Stimulated activated CD8-positive, alpha-beta memory T cell treated with anti-CD3 and anti-CD28 coated beads, Interleukin-4, amount 100 ng/mL, for 24 hours (primary cell): ENCODE data around the gene PHACTR3.

ENCODE experiments used
- DNase-seq: peaks from one replicate; pipeline ENCODE4 v3.0.0-alpha.2; 2020; ENCODE audit warnings: low read depth

Gene PHACTR3

DNA sequence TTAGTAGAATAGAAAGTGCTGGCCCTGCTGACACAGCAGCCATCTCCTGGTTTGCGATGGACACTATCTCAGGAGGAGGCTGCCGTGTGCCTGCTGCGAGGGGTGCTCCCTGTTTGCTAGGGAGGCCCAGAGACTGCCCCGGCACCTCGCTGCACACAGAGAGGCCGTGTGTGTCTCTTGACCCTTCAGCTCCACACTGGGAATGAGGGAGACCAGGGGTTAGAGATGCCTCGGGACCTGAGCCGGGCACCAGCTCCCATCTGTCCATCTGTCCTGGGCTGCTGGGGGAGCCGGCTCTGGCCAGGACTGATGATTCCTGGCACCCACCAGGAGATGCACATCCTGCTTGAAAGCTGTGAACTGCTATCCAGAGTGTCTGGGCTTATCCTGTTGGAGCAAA is 18.2 kb downstream of the PHACTR3 start:
- no peak for DNase-seq

DNA sequence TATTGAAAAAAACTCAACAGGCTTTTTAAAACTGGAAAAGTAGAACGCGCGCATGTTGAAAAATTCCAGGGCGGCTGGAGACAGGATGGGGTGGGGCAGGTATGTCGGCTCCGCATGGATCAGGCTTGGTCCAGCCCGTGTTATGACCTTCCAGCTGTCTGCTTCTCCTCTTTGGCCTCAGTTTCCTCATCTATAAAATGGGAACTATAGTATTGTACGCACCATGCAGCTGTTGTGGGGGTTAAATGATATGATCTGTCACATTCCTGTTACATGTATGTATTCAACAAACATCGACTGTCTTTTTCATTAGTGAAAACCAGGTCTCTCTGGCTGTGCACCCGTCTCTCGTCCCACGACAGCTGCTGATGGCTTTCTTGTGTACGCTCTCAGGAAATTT is 18.8 kb downstream of the PHACTR3 start:
- no peak for DNase-seq

DNA sequence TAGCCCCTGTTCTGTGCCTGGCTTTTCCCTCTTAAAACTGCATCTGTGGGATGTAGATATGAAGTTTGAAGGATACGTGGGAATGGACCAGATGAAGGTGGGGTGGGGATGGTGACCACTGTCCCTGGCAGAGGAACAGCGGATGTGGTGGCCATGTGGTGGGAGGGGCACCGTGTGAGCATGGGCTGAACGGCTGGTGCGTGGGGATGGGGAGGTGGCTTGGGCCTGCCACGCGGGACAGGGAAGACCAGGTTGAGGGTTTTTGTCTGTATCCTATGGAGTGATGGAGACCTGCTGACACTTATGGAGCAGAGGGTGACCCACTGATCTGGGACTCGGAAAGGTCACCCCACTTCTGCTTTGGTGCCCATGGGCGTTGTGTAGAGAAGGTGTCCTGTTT is 19.2 kb downstream of the PHACTR3 start:
- DNase-seq = no peak

DNA sequence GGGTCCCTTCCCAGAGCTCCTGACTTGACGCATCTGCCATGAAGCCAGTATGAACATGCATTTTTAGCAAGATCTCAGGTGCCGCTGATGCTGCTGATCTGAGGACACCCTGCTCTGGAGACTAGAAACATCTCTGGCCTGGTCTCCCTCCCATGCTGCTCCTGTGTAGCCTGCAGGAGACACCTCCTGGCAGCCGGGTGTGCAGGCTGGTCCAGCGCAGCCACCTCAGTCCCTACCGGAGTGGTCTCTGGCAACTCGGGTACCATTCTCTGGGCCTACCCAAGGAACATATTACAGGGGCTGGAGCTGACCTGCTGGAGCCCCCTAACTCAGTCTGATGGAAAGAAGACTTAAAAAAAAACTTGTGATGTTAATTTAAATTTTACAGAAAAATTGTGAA is 20.1 kb downstream of the PHACTR3 start:
- DNase-seq = no peak

DNA sequence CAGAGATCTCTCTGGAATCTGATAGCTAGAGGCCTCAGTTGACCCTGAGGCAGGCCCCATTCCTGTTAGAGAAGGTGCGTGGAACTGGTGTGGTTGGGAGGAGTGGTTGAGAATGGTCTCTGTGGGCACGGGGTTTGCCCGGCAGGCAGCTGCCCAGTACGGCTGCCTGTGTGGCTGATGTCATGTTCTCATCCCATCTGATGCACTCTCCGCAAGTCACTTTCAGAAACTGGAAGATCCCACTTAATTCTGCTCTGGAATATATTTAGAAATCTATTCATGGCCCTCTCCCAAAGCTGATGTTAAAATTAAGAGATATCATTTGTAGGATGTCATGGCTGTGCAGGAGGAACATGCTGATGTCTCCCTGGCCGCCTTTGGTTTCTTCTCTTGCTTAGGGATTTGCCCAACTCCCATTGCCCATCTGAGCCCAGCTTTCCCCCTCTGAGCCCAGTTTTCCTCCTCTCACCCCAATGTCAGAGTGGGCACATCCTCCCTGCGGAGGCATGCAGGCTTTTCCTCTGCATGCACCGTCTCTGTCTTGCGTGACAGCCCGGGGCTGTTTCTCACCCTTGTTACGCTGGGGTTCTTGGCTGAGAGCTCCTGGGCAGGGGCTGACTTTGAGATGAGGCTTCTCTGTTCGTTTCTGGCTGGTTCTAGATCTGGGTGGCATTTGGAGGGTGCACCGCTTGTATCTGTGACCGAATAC is 21.0 kb downstream of the PHACTR3 start:
- DNase-seq = no peak

DNA sequence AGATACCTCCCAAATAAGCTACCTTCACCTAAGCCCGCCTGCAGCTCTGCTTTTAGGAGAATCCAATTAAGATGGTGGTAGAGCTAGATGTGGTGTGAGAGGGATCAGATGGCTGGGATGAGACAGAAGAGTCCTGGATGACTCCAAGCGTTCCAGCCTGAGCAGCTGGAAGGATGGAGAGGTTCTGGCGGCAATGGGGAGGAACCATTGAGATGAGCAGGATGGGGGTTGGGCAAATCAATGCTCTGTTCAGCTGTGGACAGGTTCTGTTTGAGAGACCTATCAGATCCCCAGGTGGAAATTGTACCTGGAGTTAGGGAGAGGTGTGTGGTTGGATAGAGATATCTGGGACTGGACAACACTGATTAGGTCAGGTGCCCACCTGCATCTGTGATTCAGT is 23.0 kb downstream of the PHACTR3 start:
- no peak for DNase-seq

DNA sequence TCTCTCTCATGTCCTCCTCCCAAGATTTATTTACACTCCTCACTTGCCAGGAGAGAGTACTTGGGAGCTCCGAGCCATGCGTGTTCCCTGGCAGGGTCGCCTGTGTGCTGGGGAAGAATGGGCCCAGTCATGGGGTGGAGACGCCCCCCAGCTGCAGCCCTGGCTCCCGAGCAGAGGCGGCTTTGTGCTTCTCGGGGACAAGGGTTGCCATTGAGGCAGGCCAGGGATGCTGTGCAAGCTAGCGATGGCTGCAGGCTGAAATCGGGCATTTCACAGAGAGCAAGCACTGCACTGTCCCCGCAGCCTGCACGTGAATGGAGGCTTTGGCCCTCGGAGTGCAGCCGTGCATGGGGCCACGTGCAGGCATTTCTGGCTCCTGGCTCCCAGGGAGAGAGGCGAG is 23.8 kb downstream of the PHACTR3 start:
- DNase-seq = no peak

DNA sequence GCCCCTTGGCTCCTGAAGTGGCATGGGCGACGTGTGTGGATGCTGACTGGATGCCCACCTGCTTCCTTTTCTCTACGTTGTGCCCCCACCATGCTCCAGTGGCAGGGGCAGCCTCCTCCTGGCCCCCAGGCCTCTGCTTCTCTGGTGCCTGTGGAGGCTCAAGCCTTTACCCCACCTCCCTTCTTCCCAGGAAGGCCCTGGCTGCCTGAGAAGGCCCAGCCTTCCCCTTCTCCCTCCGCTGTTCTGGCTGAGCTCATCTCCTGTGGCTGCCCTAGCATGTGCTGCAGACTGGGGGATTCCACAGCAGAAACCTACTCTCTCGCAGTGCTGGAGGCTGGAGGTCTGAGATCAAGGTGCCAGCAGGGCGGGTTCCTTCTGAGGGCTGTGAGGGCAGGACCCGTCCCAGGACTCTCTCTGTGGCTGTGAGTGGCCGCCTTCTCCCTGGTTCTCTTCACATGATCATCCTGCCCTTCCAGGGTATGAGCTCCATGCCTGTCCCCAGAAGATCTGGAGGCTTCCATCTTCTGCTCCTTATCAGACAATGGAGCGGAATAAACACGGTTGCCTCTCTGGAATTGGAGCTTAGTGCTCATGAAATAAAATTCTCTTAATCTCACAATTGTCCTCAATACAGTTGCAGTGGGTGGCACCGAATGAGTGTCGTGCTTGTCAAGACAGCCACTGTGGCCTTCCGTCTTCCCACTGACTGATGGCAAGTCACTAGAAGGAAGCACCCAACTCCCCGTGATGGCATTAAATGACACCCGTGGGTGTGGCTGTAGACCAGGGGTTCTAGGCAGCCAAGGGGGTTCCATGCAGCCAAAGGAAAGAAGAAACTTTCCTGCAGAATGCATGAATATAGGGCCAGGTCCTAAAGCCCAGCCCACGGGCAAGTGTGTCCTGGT is 25.1 kb downstream of the PHACTR3 start:
- DNase-seq = no peak

DNA sequence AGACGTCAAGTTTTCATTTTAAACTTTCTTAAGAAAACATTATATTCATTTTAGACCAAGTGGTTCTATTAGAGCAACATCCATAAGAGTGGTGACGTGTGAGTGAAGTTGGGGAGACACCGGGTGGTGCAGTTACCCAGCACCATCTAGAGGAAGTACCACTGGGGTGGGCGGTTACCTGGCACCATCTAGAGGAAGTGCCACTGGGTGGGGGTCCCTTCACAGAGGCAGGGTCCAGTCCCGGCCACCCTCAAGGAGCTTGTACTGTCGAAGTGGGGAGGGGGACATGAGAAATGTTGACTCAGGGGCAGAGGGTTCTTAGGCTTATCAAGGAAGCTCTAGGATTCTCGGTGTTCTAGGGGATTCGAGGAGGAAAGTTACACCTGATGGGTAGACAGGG is 26.2 kb downstream of the PHACTR3 start:
- no peak for DNase-seq

DNA sequence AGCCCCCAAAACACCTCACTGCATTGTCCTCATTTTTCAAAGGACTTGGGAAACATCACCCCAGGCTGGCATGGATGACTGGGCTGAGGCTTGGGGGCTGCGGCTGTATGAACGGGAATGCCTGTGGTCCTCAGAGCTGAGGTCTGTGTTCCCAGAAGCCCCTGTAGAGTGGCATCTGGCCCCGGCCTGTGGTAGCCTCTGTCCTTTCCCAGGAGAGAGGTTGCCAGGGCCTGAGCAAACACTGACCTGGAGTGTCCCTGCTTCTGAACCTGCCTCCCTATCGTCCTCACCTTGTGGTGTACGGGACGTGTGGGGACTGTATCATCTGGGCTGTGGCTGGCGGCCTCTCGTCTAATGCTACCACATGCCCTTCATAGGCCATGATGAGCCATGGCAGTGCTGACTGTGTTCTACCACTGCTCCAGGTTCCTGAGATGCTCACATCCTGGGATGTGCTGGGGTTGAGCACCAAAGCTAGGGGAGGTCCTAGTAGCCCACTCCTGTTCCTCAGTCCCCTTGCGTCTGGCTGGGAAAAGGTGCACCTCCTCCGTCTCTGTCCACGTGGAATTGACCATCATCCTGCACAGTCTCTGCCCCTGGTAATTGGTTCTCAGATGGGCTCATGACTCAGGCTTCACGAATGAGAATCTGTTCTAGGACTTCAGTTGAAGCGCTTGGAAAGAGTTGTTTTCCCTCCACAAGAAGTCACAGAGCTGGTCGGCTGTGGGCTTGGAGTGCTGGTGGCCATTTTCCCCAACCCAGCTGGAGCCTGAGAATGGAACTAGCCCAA is 27.6 kb downstream of the PHACTR3 start:
- no peak for DNase-seq

DNA sequence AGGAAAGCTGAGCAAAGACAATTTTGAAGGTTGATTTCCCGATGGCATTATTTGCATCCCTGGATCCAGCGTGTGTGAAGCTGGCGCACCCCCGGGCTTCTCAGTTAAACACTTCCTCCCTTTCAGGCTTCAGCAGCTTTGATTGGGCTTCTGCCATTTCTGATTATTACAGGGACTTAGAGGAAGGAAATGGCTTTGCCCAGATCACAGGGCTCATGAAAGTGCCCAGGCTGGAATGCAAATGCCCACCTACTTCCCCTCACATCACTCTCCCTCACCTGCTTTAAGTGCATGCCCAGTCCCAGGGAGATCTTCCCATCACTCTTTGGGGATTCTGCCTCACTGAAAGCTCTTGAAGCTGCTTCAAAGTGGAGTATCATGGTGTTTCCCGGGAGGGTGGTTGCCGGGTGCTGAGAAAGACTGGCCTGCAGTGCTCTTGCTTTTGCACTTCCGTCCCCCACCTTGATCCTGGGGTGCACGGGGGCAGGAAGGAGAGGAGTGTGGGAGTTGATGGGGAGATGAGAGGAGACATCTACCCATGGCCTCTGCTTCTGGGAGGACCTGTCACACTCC is 28.3 kb downstream of the PHACTR3 start:
- DNase-seq = no peak

DNA sequence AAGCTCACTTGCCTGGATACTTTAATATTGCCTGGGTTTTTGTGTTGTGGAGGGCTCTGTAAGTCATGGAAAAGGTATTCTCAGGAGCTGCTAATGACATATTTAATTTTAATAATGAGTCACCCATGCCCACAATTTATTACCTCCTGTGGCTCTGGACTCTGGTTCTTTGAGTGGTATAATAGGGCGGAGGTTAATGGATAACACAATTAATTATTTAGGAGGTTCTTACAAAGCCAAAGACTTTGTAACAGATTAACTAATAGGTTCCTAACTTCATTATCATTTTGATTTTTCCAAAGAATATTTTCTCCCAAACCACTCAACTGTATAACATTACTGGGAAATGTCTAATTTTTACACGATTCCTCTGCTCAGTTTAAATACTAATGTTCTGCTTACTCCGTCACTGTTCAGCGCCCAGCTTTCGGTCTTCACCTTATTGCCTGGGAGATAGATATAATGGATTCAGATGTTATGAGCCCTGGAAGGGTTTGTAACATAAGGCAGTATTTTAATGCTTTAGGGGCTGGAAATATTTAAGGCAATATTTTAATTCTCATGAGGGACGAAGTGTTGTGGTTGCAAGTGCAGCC is 29.4 kb downstream of the PHACTR3 start:
- no peak for DNase-seq

DNA sequence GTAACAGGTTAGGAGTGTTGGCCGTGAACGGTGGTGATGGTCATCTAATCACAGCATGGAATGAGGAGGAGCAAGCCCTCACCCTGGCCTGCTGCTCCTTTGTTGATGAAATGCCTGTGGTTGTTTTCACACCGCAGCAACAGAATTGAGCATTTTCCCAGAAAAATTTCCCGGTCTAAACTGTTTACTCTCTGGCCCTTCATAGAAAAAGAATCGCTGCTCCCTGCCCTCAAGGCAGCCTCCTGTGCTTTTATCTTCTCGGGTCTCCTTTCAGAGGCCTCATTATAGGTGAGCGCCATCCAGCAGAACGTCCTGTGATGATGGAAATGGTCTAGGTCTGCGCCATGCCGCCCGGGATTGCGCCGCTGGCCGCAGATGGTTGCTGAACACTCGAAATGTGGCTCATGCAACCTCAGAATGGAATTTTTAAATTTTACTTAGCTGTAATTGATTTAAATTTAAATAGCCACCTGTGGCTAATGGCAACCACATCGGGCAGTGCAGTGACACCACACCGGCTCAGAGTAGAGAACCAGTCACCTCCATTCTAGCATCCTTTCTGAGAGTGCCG is 30.2 kb downstream of the PHACTR3 start:
- DNase-seq = no peak

DNA sequence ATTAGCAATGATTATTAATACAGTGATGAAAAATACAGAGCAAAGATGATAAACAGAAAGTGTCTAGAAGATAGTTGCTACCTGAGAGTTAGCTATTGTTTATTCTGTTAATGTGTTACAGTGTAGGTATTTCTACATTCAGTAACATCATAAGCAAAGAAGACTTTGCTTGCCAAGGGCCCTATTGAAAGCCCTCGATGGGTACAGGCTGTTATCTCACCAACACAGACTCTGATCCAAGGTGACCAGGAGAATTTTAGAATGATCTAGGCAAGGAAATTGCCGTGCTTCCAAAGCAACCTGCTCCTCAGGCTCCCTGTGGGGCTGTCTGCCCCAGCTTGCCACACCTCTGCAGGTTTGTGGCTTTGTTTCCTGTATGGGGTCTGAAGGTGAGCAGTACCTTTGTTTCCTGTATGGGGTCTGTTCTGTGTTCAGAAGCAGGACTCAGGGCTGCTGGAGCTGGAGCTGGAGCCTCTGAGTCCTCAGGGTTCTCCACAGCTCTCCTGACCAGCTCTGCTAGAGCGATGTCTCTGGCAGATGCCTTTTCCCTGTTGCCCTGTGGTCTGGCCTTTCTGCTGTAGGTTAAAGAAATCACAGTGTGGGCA is 32.5 kb downstream of the PHACTR3 start:
- no peak for DNase-seq

DNA sequence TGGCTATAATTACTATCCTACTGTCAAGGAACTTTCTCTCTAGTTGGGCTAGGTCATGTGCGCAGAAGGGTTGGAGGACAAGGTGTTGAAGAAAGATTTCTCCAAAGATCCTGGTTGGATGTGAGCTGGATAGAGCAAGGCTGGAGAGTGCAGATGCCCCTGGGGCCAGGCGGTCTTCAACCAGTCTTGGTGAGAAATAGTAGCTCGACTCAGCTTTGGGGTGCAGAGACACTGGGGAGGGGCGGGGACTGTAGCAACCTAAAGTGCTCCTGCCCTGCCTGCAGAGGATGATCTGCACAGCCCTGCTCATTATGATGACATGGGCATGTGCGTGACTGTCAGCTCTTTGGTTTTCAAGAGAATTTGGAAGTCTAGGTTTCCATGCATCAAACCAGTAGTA is 35.9 kb downstream of the PHACTR3 start:
- no peak for DNase-seq

DNA sequence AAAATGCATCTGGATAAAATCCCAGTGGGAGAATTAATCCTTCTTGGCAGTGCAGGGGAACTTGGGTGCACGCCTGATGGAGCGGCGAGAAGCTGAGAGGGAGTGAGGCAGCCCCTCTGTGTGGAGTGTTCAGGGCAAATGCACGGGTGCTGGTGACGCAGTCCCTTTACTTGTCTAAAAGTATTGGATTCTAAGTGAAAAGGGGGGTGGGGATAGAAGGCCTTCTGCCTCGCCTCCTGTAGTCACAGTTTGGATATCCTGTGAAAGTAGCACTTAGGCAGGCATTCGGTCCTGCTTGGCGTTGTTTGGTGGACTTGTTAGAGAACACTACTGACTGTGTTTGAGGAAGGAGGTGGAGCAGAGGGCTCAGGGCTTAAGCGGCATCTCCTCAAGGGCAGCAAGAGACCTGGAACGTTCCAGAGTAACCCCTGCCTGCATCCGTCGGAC is 39.3 kb downstream of the PHACTR3 start:
- DNase-seq = no peak

DNA sequence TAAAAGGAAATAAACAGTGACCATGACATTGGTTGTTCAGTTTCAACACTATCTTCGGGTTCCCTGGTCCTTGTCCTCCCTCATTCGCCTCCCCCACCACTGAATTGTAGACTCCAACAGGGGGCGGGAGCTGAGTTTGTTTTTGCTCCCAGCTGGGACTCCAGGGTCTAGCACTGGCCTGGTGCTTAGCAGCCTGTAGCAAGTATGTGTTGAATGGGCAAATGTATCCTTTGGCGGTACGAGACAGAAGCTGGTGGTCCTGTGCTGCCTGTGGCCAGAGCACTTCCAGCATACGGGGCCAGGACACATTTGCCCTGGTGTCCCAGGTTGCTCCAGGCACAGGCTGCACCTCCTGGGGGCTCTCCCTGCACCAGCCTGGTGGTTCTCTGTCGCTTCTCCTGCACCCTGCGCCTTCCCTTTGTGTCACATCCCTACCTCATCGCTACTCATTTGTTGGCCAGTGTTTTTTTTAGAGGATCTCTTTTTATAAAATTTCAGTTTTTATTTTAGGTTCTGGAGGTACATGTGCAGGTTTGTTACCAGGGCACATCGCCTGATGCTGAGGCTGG is 40.1 kb downstream of the PHACTR3 start:
- DNase-seq = no peak

DNA sequence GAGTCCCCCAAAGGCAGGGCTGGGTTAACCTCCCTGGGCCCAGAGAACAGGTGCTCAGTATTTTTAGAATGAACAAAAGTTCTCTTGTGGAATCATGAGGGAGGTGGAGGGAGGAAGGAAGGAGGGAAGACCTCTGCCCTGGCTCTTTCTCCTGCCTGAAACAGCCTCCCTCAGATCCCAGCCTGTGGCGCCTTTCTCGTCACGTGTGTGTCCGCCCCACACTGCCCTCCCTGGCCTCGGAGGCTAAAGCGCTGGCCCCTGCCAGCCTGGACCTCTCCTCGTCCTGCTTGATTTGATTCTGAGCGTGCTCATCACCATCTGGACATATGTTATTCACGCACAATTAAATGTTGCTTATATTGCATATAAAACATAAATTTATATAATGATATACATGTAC is 40.9 kb downstream of the PHACTR3 start:
- DNase-seq = no peak

DNA sequence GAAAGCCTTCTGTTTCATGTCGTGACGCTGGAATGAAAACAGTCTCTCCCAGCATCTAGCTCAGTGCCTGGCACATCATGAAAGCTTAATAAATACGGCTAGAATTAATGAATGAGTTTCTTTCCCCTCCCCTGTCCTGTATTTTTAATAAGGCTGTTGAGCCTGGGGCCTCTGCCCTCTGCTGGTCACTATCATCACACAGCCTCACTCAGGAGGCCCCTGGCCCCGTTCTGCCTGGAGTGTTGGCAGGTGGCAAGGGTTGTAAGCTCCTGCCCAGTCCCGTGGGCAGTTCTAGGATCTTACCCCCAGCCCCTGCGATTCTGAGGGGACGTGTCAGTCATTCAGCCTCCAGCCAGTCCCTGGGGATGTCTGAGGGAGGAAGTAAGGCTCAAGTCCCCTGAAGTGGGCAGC is 41.4 kb downstream of the PHACTR3 start:
- DNase-seq = no peak

DNA sequence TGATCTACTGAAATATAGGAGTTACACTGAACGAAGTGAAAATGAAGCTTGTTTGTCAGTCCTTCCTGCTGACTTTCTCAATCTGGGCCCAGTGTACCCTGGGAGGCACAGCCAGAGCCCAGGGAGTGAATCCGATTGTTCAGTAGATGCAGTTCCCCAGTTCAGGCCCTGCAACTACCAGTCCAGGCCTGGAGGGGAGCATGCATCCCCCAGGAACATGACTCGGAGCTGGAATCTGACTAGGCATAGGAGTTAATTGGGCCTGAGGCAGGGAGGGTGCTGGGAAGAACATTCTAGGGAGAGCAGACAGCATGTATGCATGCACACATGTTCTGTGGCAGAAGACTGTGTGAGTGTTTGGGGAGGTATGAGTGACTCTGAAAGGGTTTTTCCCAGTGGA is 42.1 kb downstream of the PHACTR3 start:
- DNase-seq = no peak

DNA sequence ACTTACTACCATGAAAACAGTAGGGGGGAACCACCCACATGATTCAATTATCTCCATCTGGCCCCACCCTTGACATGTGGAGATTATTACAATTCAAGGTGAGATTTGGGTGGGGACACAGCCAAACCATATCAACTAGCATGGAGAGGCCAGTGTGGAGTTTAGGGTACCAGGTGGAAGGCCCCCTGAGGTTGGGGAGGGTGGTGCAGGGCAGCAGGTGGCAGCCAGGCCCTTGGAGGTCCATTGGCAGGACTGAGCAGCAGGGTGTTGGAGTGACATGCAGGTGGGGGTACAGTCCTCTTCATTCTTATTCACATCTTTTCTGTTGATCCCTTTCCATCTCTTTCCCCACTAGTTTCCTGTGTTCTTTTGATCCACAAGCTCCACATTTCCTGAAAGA is 42.9 kb downstream of the PHACTR3 start:
- DNase-seq = no peak
